ENCODE measurements around the gene PXK. TPM values are rescaled to one million over a fixed set of nuclear protein-coding genes. Genes with fewer than 3 reads are reported as not detected.

PXK gene
- total RNA-seq, 2 donors from 2014 or later, result 9.3 to 11.4 TPM

GRCh38 chr3:58409663-58410062 is 77.0 kb downstream of the PXK start:
- intact Hi-C loops (cut with DNase I), result loop anchor here (10.0 kb wide), 1 partner anchor 225 kb away; no protein-coding TSS in a partner anchor

DNA sequence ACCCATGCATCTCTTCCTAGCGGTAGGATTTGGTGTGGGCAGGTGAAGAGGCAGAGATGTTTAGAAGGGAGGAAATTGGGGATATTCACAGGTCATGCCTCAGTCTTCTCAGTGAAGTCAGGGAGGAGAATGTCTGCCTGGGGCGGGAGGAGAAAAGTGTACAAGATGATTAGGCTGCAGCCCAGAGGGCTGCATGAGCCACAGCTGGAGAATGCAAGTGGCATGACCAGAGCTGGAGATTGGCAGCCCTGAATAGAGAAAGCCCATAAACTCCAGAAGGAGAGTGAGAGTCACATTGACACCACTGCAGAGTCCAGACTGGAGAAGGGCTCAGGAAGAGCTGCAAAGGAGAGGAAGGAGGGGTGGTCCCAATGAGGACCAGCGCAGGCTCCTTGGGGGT is 78.3 kb downstream of the PXK start:
- intact Hi-C loops (cut with DNase I), result loop anchor here (10.0 kb wide), 1 partner anchor 226 kb away; no protein-coding TSS in a partner anchor
- Histone ChIP-seq H3K9ac (ENCODE audit: low read depth in 2 of 2, low read length in 2 of 2) (no peak overlapping the region), H3K27me3 (no peaks in the 10 kb centered on the region), H3K27ac (no peak overlapping the region), H3K4me3 (no peak overlapping the region), H3K36me3 (no peaks in the 10 kb centered on the region), H3K9me3 (no peaks in the 10 kb centered on the region), H3K4me1 (no peaks in the 10 kb centered on the region)
- TF ChIP-seq CTCF (IDR thresholded peaks at IDR 0.05), result no peak
- DNase-seq, result no peak

More at GRCh38 chr3:58409663-58410062, 77.0 kb downstream of the PXK start:
- DNase-seq, result no peak
- Histone ChIP-seq H3K4me3 (no peak overlapping the region), H3K9ac (ENCODE audit: low read depth in 2 of 2, low read length in 2 of 2) (no peak overlapping the region), H3K36me3 (no peaks in the 10 kb centered on the region), H3K9me3 (no peaks in the 10 kb centered on the region), H3K27me3 (no peaks in the 10 kb centered on the region), H3K27ac (no peak overlapping the region), H3K4me1 (no peaks in the 10 kb centered on the region)
- TF ChIP-seq CTCF (IDR thresholded peaks at IDR 0.05), result no peak

GRCh38 chr3:58411851-58412830 is 79.4 kb downstream of the PXK start:
- intact Hi-C loops (cut with DNase I), result loop anchor here (2.0 to 10.0 kb wide), 2 partner anchors 95 to 227 kb away; no protein-coding TSS in a partner anchor
- DNase-seq, result no peak
- no peak for TF ChIP-seq CTCF (IDR thresholded peaks at IDR 0.05)
- Histone ChIP-seq H3K27me3 (no peaks in the 10 kb centered on the region), H3K9ac (ENCODE audit: low read depth in 2 of 2, low read length in 2 of 2) (no peak overlapping the region), H3K36me3 (no peaks in the 10 kb centered on the region), H3K27ac (no peak overlapping the region), H3K4me1 (no peaks in the 10 kb centered on the region), H3K4me3 (no peak overlapping the region), H3K9me3 (no peaks in the 10 kb centered on the region)

DNA sequence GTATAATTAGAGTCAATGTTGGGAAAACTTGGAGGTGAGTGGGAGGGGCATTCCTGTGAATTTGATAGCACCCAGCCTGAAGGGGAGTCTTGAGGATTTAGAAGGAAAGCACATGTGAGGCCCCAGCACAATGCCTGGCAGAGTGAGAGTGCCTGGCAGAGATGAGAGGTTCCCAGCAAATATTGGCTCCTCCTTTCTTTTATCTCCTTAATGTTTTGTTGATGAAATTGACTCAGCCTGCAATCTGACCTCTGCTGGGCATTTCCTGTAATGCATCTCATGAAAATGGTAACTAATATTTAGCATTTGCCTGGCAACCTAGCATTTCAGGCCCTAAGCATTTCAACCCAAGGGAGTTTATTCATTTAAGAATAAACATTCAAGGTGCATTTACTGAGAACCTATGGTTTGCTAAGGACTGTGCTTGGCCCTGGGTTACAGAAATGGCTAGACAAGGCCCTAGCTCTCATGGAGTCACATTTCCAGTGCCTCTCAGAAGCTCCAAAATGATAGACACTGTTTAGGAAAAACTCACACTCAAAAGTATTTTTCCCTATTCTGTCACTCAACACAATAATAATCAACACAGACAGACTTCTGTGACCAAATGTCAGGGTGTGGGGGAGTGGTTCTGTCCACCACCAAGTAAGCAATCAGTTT is 82.0 kb downstream of the PXK start:
- Histone ChIP-seq H3K27ac (no peak overlapping the region), H3K4me3 (no peak overlapping the region), H3K9me3 (no peaks in the 10 kb centered on the region), H3K36me3 (no peaks in the 10 kb centered on the region), H3K4me1 (no peaks in the 10 kb centered on the region), H3K27me3 (no peaks in the 10 kb centered on the region), H3K9ac (ENCODE audit: low read depth in 2 of 2, low read length in 2 of 2) (no peak overlapping the region)
- intact Hi-C loops (cut with DNase I), result loop anchor here (10.0 kb wide), 1 partner anchor 230 kb away; no protein-coding TSS in a partner anchor
- TF ChIP-seq CTCF (IDR thresholded peaks at IDR 0.05), result peak; percentile 68
- peak; percentile 66 for DNase-seq

DNA sequence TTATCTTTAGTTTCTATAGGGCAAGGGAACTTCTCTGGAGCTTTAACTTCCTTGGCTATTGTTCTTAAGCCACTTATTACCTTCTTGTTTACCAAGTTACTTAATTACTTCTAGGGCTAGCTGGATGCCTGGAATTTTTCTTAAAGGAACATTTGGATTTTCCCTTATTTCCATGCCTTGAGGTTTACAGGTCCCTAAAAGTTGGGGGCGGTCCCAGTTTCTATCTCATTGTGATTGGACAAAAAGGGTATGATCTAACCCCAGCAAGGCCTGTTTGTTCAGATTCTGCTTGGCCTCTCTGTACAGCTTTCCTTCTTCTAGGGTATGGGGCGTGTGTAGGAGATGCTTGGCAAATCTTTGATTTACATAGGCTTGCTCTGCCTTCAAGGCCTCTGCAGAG is 83.5 kb downstream of the PXK start:
- DNase-seq, result no peak
- H3K36me3 ChIP-seq, result no peaks in the 10 kb centered on the region
- no peak overlapping the region for H3K9ac ChIP-seq (ENCODE audit: low read depth in 2 of 2, low read length in 2 of 2)
- H3K27ac ChIP-seq, result no peak overlapping the region
- no peaks in the 10 kb centered on the region for H3K9me3 ChIP-seq
- no peaks in the 10 kb centered on the region for H3K4me1 ChIP-seq
- no peaks in the 10 kb centered on the region for H3K27me3 ChIP-seq
- no peak for TF ChIP-seq CTCF (IDR thresholded peaks at IDR 0.05)
- no peak overlapping the region for H3K4me3 ChIP-seq
- intact Hi-C loops (cut with DNase I), result loop anchor here (10.0 kb wide), 1 partner anchor 231 kb away; no protein-coding TSS in a partner anchor
